GM23338 (cell line): Measurements from ENCODE around the gene PHC3. TPM values are rescaled to one million over a fixed set of nuclear protein-coding genes. Genes with fewer than 3 reads are reported as not detected.

ENCODE experiments used
- ATAC-seq: fragments of 200-7000 bp; cut with Tn5 transposase; 3 replicates; pipeline ENCODE4 v1.9.1; 2020
- DNase-seq: peaks from one replicate; pipeline ENCODE4 v3.0.0-alpha.2; 2015; ENCODE audit warnings: low spot score
- H2AFZ ChIP-seq: fragments of 200-600 bp; sonication (generic); 2 replicates; pipeline ENCODE4 v1.8.0; 2016; ENCODE audit warnings: antibody characterized with exemption, mild to moderate bottlenecking, moderate library complexity
- H3F3A ChIP-seq: fragments of 200-600 bp; sonication (generic); replicated peaks from 2 replicates; pipeline ENCODE4 v1.8.0; 2017; ENCODE audit warnings: antibody characterized with exemption, mixed run types, low read depth
- H3K27ac ChIP-seq: fragments of 200-600 bp; sonication (generic); 2 replicates; pipeline ENCODE4 v1.6.1; 2016; ENCODE audit warnings: low read depth
- H3K27me3 ChIP-seq: fragments of 200-600 bp; sonication (generic); 2 replicates; pipeline ENCODE4 v1.8.0; 2016; ENCODE audit warnings: mild to moderate bottlenecking, mixed run types, moderate library complexity; ENCODE audit not compliant: insufficient read depth
- H3K36me3 ChIP-seq: fragments of 200-600 bp; sonication (generic); 2 replicates; pipeline ENCODE4 v1.8.0; 2016; ENCODE audit warnings: mild to moderate bottlenecking; ENCODE audit not compliant: insufficient read depth
- H3K4me1 ChIP-seq: fragments of 200-600 bp; sonication (generic); 2 replicates; pipeline ENCODE4 v1.8.0; 2016; ENCODE audit warnings: mild to moderate bottlenecking, moderate library complexity; ENCODE audit not compliant: insufficient read depth
- H3K4me2 ChIP-seq: fragments of 200-600 bp; sonication (generic); 2 replicates; pipeline ENCODE4 v1.7.1; 2017; ENCODE audit warnings: mixed run types
- H3K4me3 ChIP-seq: fragments of 200-600 bp; sonication (generic); 2 replicates; pipeline ENCODE4 v1.6.1; 2016; ENCODE audit warnings: mixed run types
- H3K79me2 ChIP-seq: fragments of 200-600 bp; sonication (generic); replicated peaks from 2 replicates; pipeline ENCODE4 v1.8.0; 2017; ENCODE audit warnings: mild to moderate bottlenecking; ENCODE audit not compliant: insufficient read depth
- H3K9me2 ChIP-seq: fragments of 200-600 bp; sonication (generic); 2 replicates; pipeline ENCODE4 v1.8.0; 2017; ENCODE audit not compliant: insufficient read depth
- H4K20me1 ChIP-seq: fragments of 200-600 bp; sonication (generic); replicated peaks from 2 replicates; pipeline ENCODE4 v1.8.0; 2017; ENCODE audit warnings: mild to moderate bottlenecking; ENCODE audit not compliant: insufficient read depth
- H3K27ac Mint-ChIP-seq: 2 replicates; pipeline ENCODE4 v1.8.0; 2020; ENCODE audit warnings: inconsistent platforms, mild to moderate bottlenecking, moderate library complexity, mixed read lengths
- H3K27me3 Mint-ChIP-seq: 3 replicates; pipeline ENCODE4 v1.8.0; 2022; ENCODE audit warnings: low read depth, mild to moderate bottlenecking, moderate library complexity, mixed read lengths, inconsistent platforms; ENCODE audit not compliant: insufficient read depth, poor library complexity
- H3K36me3 Mint-ChIP-seq: 3 replicates; pipeline ENCODE4 v1.8.0; 2021; ENCODE audit warnings: low read depth, mild to moderate bottlenecking, inconsistent platforms, moderate library complexity, mixed read lengths
- H3K4me1 Mint-ChIP-seq: 3 replicates; pipeline ENCODE4 v1.8.0; 2020; ENCODE audit warnings: mild to moderate bottlenecking, inconsistent platforms, mixed read lengths
- H3K4me3 Mint-ChIP-seq: 3 replicates; pipeline ENCODE4 v1.8.0; 2021; ENCODE audit warnings: moderate library complexity, mild to moderate bottlenecking, inconsistent platforms, mixed read lengths
- H3K9me3 Mint-ChIP-seq: 3 replicates; pipeline ENCODE4 v1.8.0; 2020; ENCODE audit warnings: moderate library complexity, mild to moderate bottlenecking, inconsistent platforms, mixed read lengths
- CREB1 ChIP-seq: fragments of 250-450 bp; sonication (Bioruptor Pico); IDR thresholded peaks from 2 replicates; pipeline ENCODE4 v1.5.0; 2020; ENCODE audit warnings: low read depth, mild to moderate bottlenecking, moderate library complexity
- CTCF ChIP-seq, 2 experiments: fragments of 200-600 bp in 1 of 2; sonication (generic) in 1 of 2; conservative IDR thresholded peaks; 2 replicates each; pipeline versions ENCODE4 v1.5.1 to v1.6.1; 2016 to 2017; ENCODE audit warnings: antibody characterized with exemption in 2 of 2, low read depth in 2 of 2, mild to moderate bottlenecking in 2 of 2, moderate library complexity in 1 of 2
- EZH2 ChIP-seq: fragments of 200-600 bp; sonication (generic); IDR thresholded peaks from one replicate; pipeline ENCODE4 v1.8.0; 2017; ENCODE audit warnings: antibody characterized with exemption, mild to moderate bottlenecking, low read depth; ENCODE audit not compliant: unreplicated experiment
- EZH2phosphoT487 ChIP-seq: fragments of 200-600 bp; sonication (generic); IDR thresholded peaks from one replicate; pipeline ENCODE4 v1.8.1; 2018; ENCODE audit warnings: antibody characterized with exemption; ENCODE audit not compliant: unreplicated experiment
- JUNB ChIP-seq: IDR thresholded peaks from one replicate; pipeline ENCODE4 v1.6.1; 2016; ENCODE audit warnings: antibody characterized with exemption; ENCODE audit not compliant: unreplicated experiment
- NANOG ChIP-seq: IDR thresholded peaks from 2 replicates; pipeline ENCODE4 v1.6.1; 2016; ENCODE audit warnings: antibody characterized with exemption, borderline replicate concordance
- STAT1 ChIP-seq: IDR thresholded peaks from one replicate; pipeline ENCODE4 v1.6.1; 2016; ENCODE audit warnings: antibody characterized with exemption; ENCODE audit not compliant: unreplicated experiment
- ZNF462 ChIP-seq: fragments of 250-450 bp; sonication (Bioruptor Pico); IDR thresholded peaks from 2 replicates; pipeline ENCODE4 v1.5.0; 2020; ENCODE audit warnings: mild to moderate bottlenecking, moderate library complexity
- polyA plus RNA-seq: library from polyadenylated mRNA; unstranded; fragments of >200 nt; fragmentation: Nextera tagmentation; extraction: Ambion mirVana; gene quantifications from 2 replicates; pipeline ENCODE4 v1.2.1, GENCODE V29; 2016
- total RNA-seq: library from RNA; depleted of rRNA; stranded (reverse); fragments of >200 nt; shearing (Covaris generic); gene quantifications from 2 replicates; pipeline ENCODE4 v1.2.3, GENCODE V29; 2014
- TF ChIP-seq, protein P1 (sequence below): IDR thresholded peaks from 2 replicates; pipeline ENCODE4 v1.6.1; 2016; ENCODE audit warnings: antibody characterized with exemption

PHC3 gene
- total and polyA plus RNA-seq, 2 experiments from 2014 or later, result 23.9 to 83.5 TPM

GRCh38 chr3:170228093-170228766, 46.7 kb upstream of the PHC3 start:
- no peaks in the 10 kb centered on the region for H3K36me3 ChIP-seq
- peak overlapping the region; percentile 29; the same call in 1 of the 2 replicates for H3K27ac ChIP-seq
- no peak for DNase-seq
- Mint-ChIP-seq H3K4me3 (no peak overlapping the region), H3K27me3 (peaks cover 2% of the 10 kb centered on the region), H3K9me3 (no peaks in the 10 kb centered on the region), H3K36me3 (no peaks in the 10 kb centered on the region; the same call in 2 of the 3 replicates), H3K4me1 (peaks cover 34% of the 10 kb centered on the region), H3K27ac (0 out of 2 replicates have a peak overlapping the region, but pooled peaks have one; percentile 0)
- peaks cover 100% of the 10 kb centered on the region for H3K79me2 ChIP-seq
- no peaks in the 10 kb centered on the region for H3K27me3 ChIP-seq
- H3F3A ChIP-seq, result no peaks in the 10 kb centered on the region
- no peak for TF ChIP-seq JUNB
- H3K9me2 ChIP-seq, result no peaks in the 10 kb centered on the region
- H4K20me1 ChIP-seq, result peaks cover 55% of the 10 kb centered on the region
- no peak overlapping the region for H3K4me3 ChIP-seq
- H3K4me1 ChIP-seq, result peaks cover 40% of the 10 kb centered on the region
- H2AFZ ChIP-seq, result no peak overlapping the region
- no peak overlapping the region for H3K4me2 ChIP-seq
- ATAC-seq, result no peak; the same call in 2 of the 3 replicates

- no peaks in the 10 kb centered on the region; the same call in 2 of the 3 replicates for H3K36me3 Mint-ChIP-seq
- TF ChIP-seq EZH2phosphoT487 (no peak), CREB1 (CRISPR knock-in tag) (no peak), JUNB (no peak), NANOG (no peak), CTCF (conservative IDR thresholded peaks at IDR 0.05; ENCODE audit: low read depth in 2 of 2) (no peak), EZH2 (no peak), ZNF462 (no peak), STAT1 (no peak)
- TF ChIP-seq, protein P1, sequence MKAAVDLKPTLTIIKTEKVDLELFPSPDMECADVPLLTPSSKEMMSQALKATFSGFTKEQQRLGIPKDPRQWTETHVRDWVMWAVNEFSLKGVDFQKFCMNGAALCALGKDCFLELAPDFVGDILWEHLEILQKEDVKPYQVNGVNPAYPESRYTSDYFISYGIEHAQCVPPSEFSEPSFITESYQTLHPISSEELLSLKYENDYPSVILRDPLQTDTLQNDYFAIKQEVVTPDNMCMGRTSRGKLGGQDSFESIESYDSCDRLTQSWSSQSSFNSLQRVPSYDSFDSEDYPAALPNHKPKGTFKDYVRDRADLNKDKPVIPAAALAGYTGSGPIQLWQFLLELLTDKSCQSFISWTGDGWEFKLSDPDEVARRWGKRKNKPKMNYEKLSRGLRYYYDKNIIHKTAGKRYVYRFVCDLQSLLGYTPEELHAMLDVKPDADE, result no peak
Measured at GRCh38 chr3:170226426-170226960, 45.0 kb upstream of the PHC3 start.

More at GRCh38 chr3:170226426-170226960, 45.0 kb upstream of the PHC3 start:
- ATAC-seq, result no peak
- peaks cover 40% of the 10 kb centered on the region for H3K4me1 ChIP-seq
- no peaks in the 10 kb centered on the region for H3K9me3 Mint-ChIP-seq
- no peaks in the 10 kb centered on the region; the same call in 1 of the 2 replicates for H3F3A ChIP-seq
- H3K4me2 ChIP-seq, result peak overlapping the region; percentile 55
- DNase-seq, result no peak
- H3K27ac Mint-ChIP-seq, result peak overlapping the region; percentile 2; the same call in 1 of the 2 replicates
- peaks cover 44% of the 10 kb centered on the region for H4K20me1 ChIP-seq
- H3K36me3 ChIP-seq, result no peaks in the 10 kb centered on the region
- 0 out of 2 replicates have a peak overlapping the region, but pooled peaks have one; percentile 6 for H3K4me3 ChIP-seq
- no peaks in the 10 kb centered on the region for H3K9me2 ChIP-seq
- H2AFZ ChIP-seq, result no peak overlapping the region
- H3K27me3 Mint-ChIP-seq, result peaks cover 7% of the 10 kb centered on the region
- H3K79me2 ChIP-seq, result peaks cover 87% of the 10 kb centered on the region
- H3K4me1 Mint-ChIP-seq, result peaks cover 36% of the 10 kb centered on the region
- peak overlapping the region; percentile 12; the same call in 1 of the 2 replicates for H3K27ac ChIP-seq
- H3K27me3 ChIP-seq, result no peaks in the 10 kb centered on the region
- H3K4me3 Mint-ChIP-seq, result no peak overlapping the region
